HG02623 (cell line): ENCODE measurements around the gene KCNMA1.

Experiments used
- ATAC-seq: cut with Tn5 transposase; IDR thresholded peaks from one replicate; pipeline ENCODE4 v1.9.1; 2021; ENCODE audit warnings: moderate library complexity; ENCODE audit not compliant: unreplicated experiment

KCNMA1 gene

GRCh38 chr10:77381750-77382149, 255.9 kb downstream of the KCNMA1 start:
- ATAC-seq, result no peak

- no peak for ATAC-seq
Observed at GRCh38 chr10:77380723-77381122, 256.9 kb downstream of the KCNMA1 start.

- ATAC-seq, result no peak
Observed at GRCh38 chr10:77380191-77380590, 257.4 kb downstream of the KCNMA1 start.

- ATAC-seq, result no peak
Observed at GRCh38 chr10:77378366-77379349, 258.9 kb downstream of the KCNMA1 start.

GRCh38 chr10:77377678-77378352, 259.8 kb downstream of the KCNMA1 start:
- no peak for ATAC-seq

GRCh38 chr10:77377034-77377433, 260.6 kb downstream of the KCNMA1 start:
- no peak for ATAC-seq

- ATAC-seq, result no peak
Observed at GRCh38 chr10:77374189-77374656, 263.4 kb downstream of the KCNMA1 start.

- no peak for ATAC-seq
Observed at GRCh38 chr10:77371848-77372799, 265.5 kb downstream of the KCNMA1 start.

GRCh38 chr10:77371421-77371820, 266.2 kb downstream of the KCNMA1 start:
- ATAC-seq, result no peak

GRCh38 chr10:77368006-77368405, 269.6 kb downstream of the KCNMA1 start:
- no peak for ATAC-seq

- no peak for ATAC-seq
Observed at GRCh38 chr10:77363210-77363609, 274.4 kb downstream of the KCNMA1 start.

- no peak for ATAC-seq
Observed at GRCh38 chr10:77361831-77362230, 275.8 kb downstream of the KCNMA1 start.

- no peak for ATAC-seq
Observed at GRCh38 chr10:77361426-77361825, 276.2 kb downstream of the KCNMA1 start.

GRCh38 chr10:77360835-77361234, 276.8 kb downstream of the KCNMA1 start:
- no peak for ATAC-seq

- ATAC-seq, result no peak
Observed at GRCh38 chr10:77359950-77360520, 277.6 kb downstream of the KCNMA1 start.

GRCh38 chr10:77359287-77359691, 278.3 kb downstream of the KCNMA1 start:
- no peak for ATAC-seq

- no peak for ATAC-seq
Observed at GRCh38 chr10:77358656-77359055, 279.0 kb downstream of the KCNMA1 start.

- ATAC-seq, result no peak
Observed at GRCh38 chr10:77357611-77358310, 279.8 kb downstream of the KCNMA1 start.

- no peak for ATAC-seq
Observed at GRCh38 chr10:77357185-77357584, 280.4 kb downstream of the KCNMA1 start.

GRCh38 chr10:77355844-77356243, 281.8 kb downstream of the KCNMA1 start:
- no peak for ATAC-seq
